GM19455 (cell line): ENCODE measurements around the gene PKP1.

Experiments used
- ATAC-seq: cut with Tn5 transposase; IDR thresholded peaks from one replicate; pipeline ENCODE4 v1.9.1; 2021; ENCODE audit not compliant: unreplicated experiment

Gene PKP1

GRCh38 chr1:201346987-201347386, 63.7 kb downstream of the PKP1 start:
- ATAC-seq: no peak

DNA sequence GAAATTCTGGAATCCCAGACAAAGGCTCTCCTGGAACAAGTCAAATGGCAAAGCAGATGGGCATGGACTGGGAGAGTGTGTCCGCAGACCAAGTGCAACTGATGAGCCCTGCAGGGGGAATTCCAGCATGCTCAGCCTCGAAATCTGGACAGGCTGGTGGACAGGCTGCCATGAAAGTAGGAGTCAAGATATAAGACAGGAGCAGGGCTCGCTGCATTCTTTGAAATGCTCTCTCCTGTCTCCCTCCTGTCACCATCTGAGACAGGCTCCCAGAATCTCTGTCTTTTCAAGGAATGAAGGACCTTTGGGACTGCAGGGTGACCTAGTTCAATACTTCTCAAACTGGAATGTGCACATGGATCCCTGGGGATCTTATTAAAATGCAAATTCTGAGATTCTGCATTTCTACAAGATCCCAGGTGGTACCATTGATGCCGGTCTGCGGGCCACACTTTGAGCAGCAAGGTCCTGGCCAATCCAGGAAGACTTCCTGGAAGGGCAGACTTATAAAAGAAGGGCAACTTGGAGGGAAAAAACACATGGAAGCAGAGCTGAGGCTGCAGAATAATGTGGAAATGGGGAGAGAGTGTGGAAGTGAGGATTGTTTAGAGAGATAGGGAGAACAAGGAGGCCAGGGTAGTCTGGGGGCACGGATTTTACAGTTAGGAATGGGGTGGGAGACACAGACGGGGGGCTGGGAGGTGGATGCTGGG, 64.3 kb downstream of the PKP1 start:
- no peak for ATAC-seq

DNA sequence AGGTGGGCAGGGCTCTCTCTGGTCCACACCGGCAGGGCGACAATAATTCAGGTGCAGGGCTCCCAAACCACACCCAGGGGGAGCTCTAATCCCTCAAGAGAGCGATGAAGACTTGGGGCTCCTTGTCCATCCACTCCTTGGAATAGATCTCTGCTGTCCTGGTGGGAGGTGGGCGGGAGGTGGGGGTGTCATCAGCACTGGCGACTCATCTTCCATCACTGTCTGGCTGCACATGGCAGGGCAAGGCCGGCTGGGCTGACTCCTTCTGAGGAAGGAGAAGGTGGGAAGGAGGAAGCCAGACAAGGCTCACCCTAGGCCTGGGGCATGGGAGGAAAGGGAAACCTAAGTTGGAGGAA, 64.9 kb downstream of the PKP1 start:
- ATAC-seq: no peak

DNA sequence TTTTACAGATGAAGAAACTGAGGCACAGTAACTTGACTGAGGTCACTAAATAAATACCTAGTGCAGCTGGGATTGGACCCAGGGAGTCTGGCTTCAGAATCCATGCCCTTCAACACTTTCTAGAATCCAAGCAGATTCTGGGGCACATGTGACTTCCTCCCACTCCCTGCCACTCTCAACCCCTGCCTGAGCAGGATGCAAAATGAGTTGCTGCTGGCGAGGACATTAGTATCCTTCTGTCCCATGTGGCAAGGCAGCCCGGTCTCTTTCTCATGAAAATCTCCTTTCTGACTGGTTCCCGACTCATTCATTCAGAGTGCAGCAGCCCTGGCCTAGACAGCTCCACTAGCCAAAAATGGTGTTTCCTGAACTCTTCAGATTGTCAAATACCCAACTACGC, 65.8 kb downstream of the PKP1 start:
- no peak for ATAC-seq

- ATAC-seq: no peak
These were observed 67.0 kb downstream of the PKP1 start for GRCh38 chr1:201350361-201350725.

GRCh38 chr1:201350884-201351283, 67.6 kb downstream of the PKP1 start:
- no peak for ATAC-seq

- ATAC-seq: no peak
These were observed 68.3 kb downstream of the PKP1 start for GRCh38 chr1:201351617-201352016.

- no peak for ATAC-seq
These were observed 70.1 kb downstream of the PKP1 start for GRCh38 chr1:201353186-201353940.

DNA sequence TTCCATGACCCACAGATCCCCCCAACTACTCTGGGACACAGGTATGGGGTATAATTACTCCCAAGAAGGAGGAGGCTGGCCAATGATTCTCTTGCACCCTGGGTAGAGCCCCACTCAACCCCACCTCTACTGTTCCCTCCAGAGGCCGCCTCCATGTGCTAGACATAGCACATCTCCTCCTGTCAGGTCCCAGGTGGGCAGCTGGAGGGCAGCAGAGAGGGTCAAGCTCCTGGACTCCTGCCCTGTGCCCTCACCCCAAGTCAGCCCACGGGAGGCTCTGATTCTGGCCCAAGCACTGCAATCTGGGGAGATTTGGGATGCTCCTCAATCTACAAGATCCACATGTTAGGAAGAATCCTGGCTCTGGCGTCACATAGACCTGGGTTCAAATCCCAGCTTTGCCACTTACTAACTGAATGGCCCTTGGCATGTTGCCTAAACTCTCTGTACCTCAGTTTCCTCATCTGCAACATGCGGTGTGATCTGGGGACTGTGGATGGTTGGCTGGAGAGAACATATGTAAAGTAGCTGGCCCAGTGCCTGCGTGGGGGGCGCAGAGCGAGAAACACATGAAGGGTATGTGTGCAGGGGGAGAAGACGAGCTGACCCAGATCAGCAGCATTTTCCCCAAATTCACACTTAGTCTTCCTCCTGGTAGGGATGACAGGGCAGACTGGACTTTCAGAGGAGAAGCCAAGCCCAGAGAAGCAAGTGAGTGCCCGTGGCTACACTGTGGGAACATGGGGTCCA, 71.0 kb downstream of the PKP1 start:
- no peak for ATAC-seq

GRCh38 chr1:201354901-201355295, 71.6 kb downstream of the PKP1 start:
- no peak for ATAC-seq

DNA sequence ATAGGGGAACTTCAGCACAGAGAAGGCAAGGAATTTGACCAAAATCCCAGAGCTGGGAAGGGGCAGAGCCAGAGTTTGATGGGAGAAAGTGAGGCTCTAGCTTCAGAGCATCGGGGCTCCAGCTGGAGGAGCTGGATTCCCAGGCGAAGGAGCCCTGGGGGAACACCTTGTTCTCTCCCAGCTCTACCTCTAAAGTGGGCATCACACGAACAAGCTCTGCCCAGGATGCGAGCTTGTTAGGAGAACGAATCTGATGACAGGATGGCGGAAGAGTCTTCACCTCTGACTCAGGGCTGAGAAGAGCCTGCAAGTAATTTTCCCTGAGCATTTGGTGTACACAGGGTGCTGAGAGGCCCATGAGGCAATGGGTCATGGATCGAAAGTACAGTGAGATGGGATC, 72.2 kb downstream of the PKP1 start:
- no peak for ATAC-seq

- ATAC-seq: no peak
These were observed 72.9 kb downstream of the PKP1 start for GRCh38 chr1:201356236-201356635.

- no peak for ATAC-seq
These were observed 73.4 kb downstream of the PKP1 start for GRCh38 chr1:201356701-201357100.

- ATAC-seq: no peak
These were observed 73.9 kb downstream of the PKP1 start for GRCh38 chr1:201357211-201357610.

GRCh38 chr1:201357636-201358348, 74.5 kb downstream of the PKP1 start:
- no peak for ATAC-seq

DNA sequence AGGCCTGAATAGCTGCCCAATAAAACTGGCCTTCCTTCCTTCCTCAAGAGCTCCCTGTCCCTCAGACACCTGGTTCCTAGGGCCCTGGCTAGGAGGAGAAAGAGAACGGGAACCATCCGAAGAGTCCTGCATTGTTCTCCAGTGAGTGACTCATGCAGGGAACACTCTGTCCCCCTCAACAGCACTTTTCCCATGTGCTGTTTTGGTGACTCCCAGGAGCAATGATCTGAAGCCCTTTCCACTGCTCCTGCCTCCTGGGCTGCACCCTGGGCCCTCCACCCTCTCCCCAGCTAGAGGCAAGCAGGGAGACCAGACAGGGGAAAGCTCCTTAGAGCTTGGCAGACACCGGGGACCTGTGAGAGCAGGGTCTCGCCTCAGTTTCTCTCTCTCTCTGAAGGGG, 75.3 kb downstream of the PKP1 start:
- ATAC-seq: no peak

GRCh38 chr1:201359031-201359872, 75.9 kb downstream of the PKP1 start:
- no peak for ATAC-seq

- ATAC-seq: no peak
These were observed 76.5 kb downstream of the PKP1 start for GRCh38 chr1:201359873-201360210.

DNA sequence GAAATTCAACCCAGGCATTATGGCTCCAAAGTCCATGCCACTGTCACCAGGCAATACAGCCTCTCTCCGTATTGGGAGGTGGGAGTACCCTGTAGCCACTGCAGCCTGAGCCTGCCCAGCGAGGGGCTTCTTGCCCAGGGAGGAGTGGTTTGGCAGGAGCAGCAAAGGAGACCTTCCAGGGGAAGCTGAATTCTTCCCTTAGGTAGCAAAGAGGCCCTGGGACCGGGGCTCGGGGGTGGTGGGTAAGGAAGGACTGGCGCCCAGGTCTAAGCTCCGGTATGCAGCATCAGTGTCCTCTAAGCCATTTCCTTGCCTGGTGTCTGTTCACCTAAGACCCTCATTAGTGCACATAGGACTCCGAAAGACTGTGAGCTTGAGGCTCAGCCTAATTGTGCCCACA, 77.2 kb downstream of the PKP1 start:
- no peak for ATAC-seq

DNA sequence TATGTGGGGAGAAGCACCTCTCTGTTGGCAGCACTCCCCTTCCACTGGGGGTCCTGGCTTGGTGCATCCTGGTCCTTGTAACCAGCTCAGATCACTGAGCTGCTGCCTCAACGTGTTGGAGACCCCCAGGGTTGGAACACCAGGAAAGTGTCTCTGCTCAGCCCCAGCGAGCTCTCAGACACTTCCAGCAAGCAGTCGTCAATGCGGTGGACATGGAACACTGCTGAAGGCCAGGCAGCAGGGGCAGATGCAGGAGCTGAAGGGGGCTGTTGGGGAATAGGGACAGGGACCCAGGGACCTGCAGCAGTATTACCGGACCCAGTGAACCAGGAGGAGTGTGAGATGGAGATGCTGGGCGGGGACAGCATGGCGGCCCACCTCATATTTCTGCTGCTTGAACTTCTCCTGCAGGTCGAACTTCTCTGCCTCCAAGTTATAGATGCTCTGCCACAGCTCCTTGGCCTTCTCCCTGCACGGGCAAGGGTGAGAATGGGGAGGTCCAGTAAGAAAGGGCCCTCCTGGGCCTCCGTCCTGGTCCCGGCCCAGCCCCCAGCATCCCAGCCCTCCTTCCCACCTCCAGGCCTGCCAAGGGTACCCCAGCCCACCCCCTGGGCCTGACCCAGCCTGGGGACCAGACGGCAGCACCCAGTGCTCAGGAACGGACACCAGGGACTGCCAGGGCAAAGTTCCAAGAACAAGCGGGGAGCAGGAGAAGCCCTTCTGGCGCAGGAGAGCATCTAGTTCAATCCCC, 77.8 kb downstream of the PKP1 start:
- no peak for ATAC-seq
